ENCODE measurements around the gene MRPL37.

Gene MRPL37

GRCh38 chr1:54266195-54266594, 66.2 kb downstream of the MRPL37 start:
- no peak for DNase-seq

GRCh38 chr1:54266908-54267307, 66.9 kb downstream of the MRPL37 start:
- no peak for DNase-seq

Data from NCI-H2227 treated with DMSO at 0.1 percent for 48 hours (cell line).